H9 (cell line): ENCODE measurements around the gene NRBF2. TPM values are rescaled to one million over a fixed set of nuclear protein-coding genes. Genes with fewer than 3 reads are reported as not detected.

ENCODE experiments used
- DNase-seq: peaks from one replicate; pipeline ENCODE4 v3.0.0-alpha.2; 2017
- H2AFZ ChIP-seq: one replicate; pipeline ENCODE4 v1.6.1; 2013; ENCODE audit warnings: mild to moderate bottlenecking, low read length, control low read depth, moderate library complexity
- H2AK5ac ChIP-seq: 2 replicates; pipeline ENCODE4 v1.6.1; 2013; ENCODE audit warnings: low read length, control low read depth, mixed read lengths; ENCODE audit not compliant: insufficient read length
- H2BK120ac ChIP-seq: one replicate; pipeline ENCODE4 v1.6.1; 2013; ENCODE audit warnings: low read depth, mild to moderate bottlenecking, low read length, control low read depth, inconsistent platforms; ENCODE audit not compliant: poor library complexity, severe bottlenecking
- H2BK12ac ChIP-seq: 2 replicates; pipeline ENCODE4 v1.6.1; 2013; ENCODE audit warnings: low read length, control low read depth, mixed read lengths, low read depth; ENCODE audit not compliant: insufficient read length
- H2BK15ac ChIP-seq: 2 replicates; pipeline ENCODE4 v1.6.1; 2013; ENCODE audit warnings: low read depth, low read length, control low read depth
- H2BK20ac ChIP-seq: one replicate; pipeline ENCODE4 v1.6.1; 2013; ENCODE audit warnings: low read depth, mild to moderate bottlenecking, low read length, control low read depth, inconsistent platforms; ENCODE audit not compliant: poor library complexity, severe bottlenecking
- H2BK5ac ChIP-seq: 2 replicates; pipeline ENCODE4 v1.6.1; 2013; ENCODE audit warnings: low read length, control low read depth, mixed read lengths; ENCODE audit not compliant: insufficient read length
- H3K14ac ChIP-seq: 2 replicates; pipeline ENCODE4 v1.6.1; 2013; ENCODE audit warnings: low read length, control low read depth; ENCODE audit not compliant: insufficient read depth
- H3K18ac ChIP-seq: 2 replicates; pipeline ENCODE4 v1.6.1; 2013; ENCODE audit warnings: low read depth, mild to moderate bottlenecking, mixed read lengths, low read length, control low read depth; ENCODE audit not compliant: insufficient read length
- H3K23ac ChIP-seq: 2 replicates; pipeline ENCODE4 v1.6.1; 2013; ENCODE audit warnings: low read length, control low read depth, mixed read lengths, low read depth; ENCODE audit not compliant: insufficient read length
- H3K23me2 ChIP-seq: 2 replicates; pipeline ENCODE4 v1.6.1; 2013; ENCODE audit warnings: low read depth, mild to moderate bottlenecking, mixed read lengths, low read length, control low read depth; ENCODE audit not compliant: insufficient read length, poor library complexity, severe bottlenecking
- H3K27ac ChIP-seq: 2 replicates; pipeline ENCODE4 v1.5.1; 2013; ENCODE audit warnings: low read length, control low read depth, mixed read lengths, low read depth; ENCODE audit not compliant: insufficient read length
- H3K27me3 ChIP-seq: 2 replicates; pipeline ENCODE4 v1.6.1; 2013; ENCODE audit warnings: low read length, control low read depth, inconsistent platforms; ENCODE audit not compliant: insufficient read depth
- H3K4ac ChIP-seq: 2 replicates; pipeline ENCODE4 v1.6.1; 2013; ENCODE audit warnings: low read depth, mild to moderate bottlenecking, control low read depth, inconsistent platforms, low read length, moderate library complexity
- H3K4me1 ChIP-seq: 2 replicates; pipeline ENCODE4 v1.6.1; 2013; ENCODE audit warnings: low read length, control low read depth, inconsistent platforms; ENCODE audit not compliant: insufficient read depth
- H3K4me2 ChIP-seq: 2 replicates; pipeline ENCODE4 v1.6.1; 2013; ENCODE audit warnings: low read length, control low read depth, mixed read lengths; ENCODE audit not compliant: insufficient read length, insufficient read depth
- H3K56ac ChIP-seq: 2 replicates; pipeline ENCODE4 v1.6.1; 2013; ENCODE audit warnings: low read depth, mild to moderate bottlenecking, mixed read lengths, low read length, control low read depth; ENCODE audit not compliant: insufficient read length
- H3K79me1 ChIP-seq: 2 replicates; pipeline ENCODE4 v1.6.1; 2013; ENCODE audit warnings: low read depth, mild to moderate bottlenecking, moderate library complexity, low read length, control low read depth, inconsistent platforms; ENCODE audit not compliant: insufficient read depth, poor library complexity, severe bottlenecking
- H3K79me2 ChIP-seq: 2 replicates; pipeline ENCODE4 v1.6.1; 2013; ENCODE audit warnings: low read length, control low read depth, inconsistent platforms; ENCODE audit not compliant: insufficient read depth
- H3K9ac ChIP-seq: 2 replicates; pipeline ENCODE4 v1.6.1; 2013; ENCODE audit warnings: low read length, control low read depth, mixed read lengths; ENCODE audit not compliant: insufficient read length; ENCODE audit errors: extremely low read depth
- H3K9me3 ChIP-seq: one replicate; pipeline ENCODE4 v1.6.1; 2013; ENCODE audit warnings: low read depth, low read length, inconsistent platforms; ENCODE audit not compliant: control insufficient read depth
- H3T11ph ChIP-seq: one replicate; pipeline ENCODE4 v1.6.1; 2013; ENCODE audit warnings: mild to moderate bottlenecking, low read length, control low read depth, inconsistent platforms
- H4K20me1 ChIP-seq: one replicate; pipeline ENCODE4 v1.6.1; 2013; ENCODE audit not compliant: control insufficient read depth, insufficient read length, insufficient read depth
- H4K5ac ChIP-seq: 2 replicates; pipeline ENCODE4 v1.6.1; 2013; ENCODE audit warnings: low read depth, mild to moderate bottlenecking, mixed read lengths, low read length, control low read depth; ENCODE audit not compliant: insufficient read length
- H4K8ac ChIP-seq: replicated peaks from 2 replicates; pipeline ENCODE4 v1.6.1; 2013; ENCODE audit warnings: low read length, control low read depth, mixed read lengths, low read depth; ENCODE audit not compliant: insufficient read length
- H4K91ac ChIP-seq: 2 replicates; pipeline ENCODE4 v1.6.1; 2013; ENCODE audit warnings: low read depth, mild to moderate bottlenecking, moderate library complexity, mixed read lengths, low read length, control low read depth; ENCODE audit not compliant: insufficient read length
- H3K27ac Mint-ChIP-seq, 3 experiments: 2 replicates in 2 of 3; 3 replicates in 1 of 3; pipeline ENCODE4 v1.8.0; 2020 to 2021; ENCODE audit warnings: mixed read lengths in 3 of 3, mild to moderate bottlenecking in 1 of 3, moderate library complexity in 1 of 3
- H3K27me3 Mint-ChIP-seq: 2 replicates; pipeline ENCODE4 v1.8.0; 2021; ENCODE audit warnings: low read depth, mild to moderate bottlenecking, moderate library complexity, mixed read lengths
- H3K36me3 Mint-ChIP-seq, 3 experiments: 2 replicates in 2 of 3; 3 replicates in 1 of 3; pipeline ENCODE4 v1.8.0; 2020 to 2021; ENCODE audit warnings: low read depth in 3 of 3, mixed read lengths in 3 of 3; ENCODE audit not compliant: insufficient read depth in 1 of 3
- H3K4me1 Mint-ChIP-seq, 2 experiments: 2 replicates each; pipeline ENCODE4 v1.8.0; 2020; ENCODE audit warnings: mixed read lengths in 2 of 2
- H3K4me3 Mint-ChIP-seq, 2 experiments: 2 replicates in 1 of 2; 3 replicates in 1 of 2; pipeline ENCODE4 v1.8.0; 2020 to 2021; ENCODE audit warnings: mild to moderate bottlenecking in 2 of 2, mixed read lengths in 2 of 2, moderate library complexity in 1 of 2
- H3K9me3 Mint-ChIP-seq, 2 experiments: 2 replicates in 1 of 2; 3 replicates in 1 of 2; pipeline ENCODE4 v1.8.0; 2020; ENCODE audit warnings: mild to moderate bottlenecking in 2 of 2, mixed read lengths in 2 of 2, moderate library complexity in 1 of 2
- WGBS: extraction: QIAGEN DNeasy Blood & Tissue Kit; methylation state at CpG from one replicate; pipeline ENCODE4 v1.1.7; 2013; ENCODE audit warnings: missing lambda C conversion rate, low lambda C conversion rate, mixed read lengths; ENCODE audit not compliant: insufficient read length; ENCODE audit errors: extremely low coverage; 5-methylcytosine and 5-hydroxymethylcytosine counted together
- total RNA-seq: library from RNA; stranded (reverse); gene quantifications from 2 replicates; pipeline ENCODE4 v1.2.1, GENCODE V29; 2021
- TF ChIP-seq, protein P1 (sequence below): fragments of 200-600 bp; sonication (generic); conservative IDR thresholded peaks from 3 replicates; pipeline ENCODE4 v1.8.0; 2021; ENCODE audit warnings: antibody characterized with exemption, mild to moderate bottlenecking

NRBF2 gene
- total RNA-seq, 1 experiment from 2014 or later, result 30.1 TPM

DNA sequence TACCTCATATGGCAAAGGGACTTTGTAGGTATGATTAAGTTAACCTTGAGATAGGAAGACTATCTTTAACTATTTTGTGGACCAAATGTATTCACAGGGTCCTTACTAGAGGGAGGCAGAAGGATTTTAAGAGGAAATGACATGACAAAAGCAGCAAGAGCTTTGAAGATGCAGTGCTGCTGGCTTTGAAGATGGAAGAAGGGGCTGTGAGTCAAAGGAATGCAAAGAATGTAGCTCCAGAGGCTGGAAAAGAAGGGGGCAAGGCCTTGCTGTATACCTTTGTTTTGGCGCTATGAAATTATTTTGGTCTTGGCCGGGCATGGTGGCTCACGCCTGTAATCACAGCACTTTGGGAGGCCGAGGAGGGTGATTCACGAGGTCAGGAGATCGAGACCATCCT lies 3.2 kb upstream of the NRBF2 start:
- H3K9ac ChIP-seq, result no peak overlapping the region
- TF ChIP-seq, protein P1, sequence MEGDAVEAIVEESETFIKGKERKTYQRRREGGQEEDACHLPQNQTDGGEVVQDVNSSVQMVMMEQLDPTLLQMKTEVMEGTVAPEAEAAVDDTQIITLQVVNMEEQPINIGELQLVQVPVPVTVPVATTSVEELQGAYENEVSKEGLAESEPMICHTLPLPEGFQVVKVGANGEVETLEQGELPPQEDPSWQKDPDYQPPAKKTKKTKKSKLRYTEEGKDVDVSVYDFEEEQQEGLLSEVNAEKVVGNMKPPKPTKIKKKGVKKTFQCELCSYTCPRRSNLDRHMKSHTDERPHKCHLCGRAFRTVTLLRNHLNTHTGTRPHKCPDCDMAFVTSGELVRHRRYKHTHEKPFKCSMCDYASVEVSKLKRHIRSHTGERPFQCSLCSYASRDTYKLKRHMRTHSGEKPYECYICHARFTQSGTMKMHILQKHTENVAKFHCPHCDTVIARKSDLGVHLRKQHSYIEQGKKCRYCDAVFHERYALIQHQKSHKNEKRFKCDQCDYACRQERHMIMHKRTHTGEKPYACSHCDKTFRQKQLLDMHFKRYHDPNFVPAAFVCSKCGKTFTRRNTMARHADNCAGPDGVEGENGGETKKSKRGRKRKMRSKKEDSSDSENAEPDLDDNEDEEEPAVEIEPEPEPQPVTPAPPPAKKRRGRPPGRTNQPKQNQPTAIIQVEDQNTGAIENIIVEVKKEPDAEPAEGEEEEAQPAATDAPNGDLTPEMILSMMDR, result no peak
- H2BK120ac ChIP-seq, result no peak overlapping the region
- H4K8ac ChIP-seq, result no peak overlapping the region
- no peak overlapping the region for H2BK15ac ChIP-seq
- no peak overlapping the region for H4K91ac ChIP-seq
- H3K4ac ChIP-seq, result no peak overlapping the region
- H3K79me2 ChIP-seq, result peaks cover 11% of the 10 kb centered on the region; the same call in 1 of the 2 replicates
- H2BK5ac ChIP-seq, result no peak overlapping the region
- H2BK20ac ChIP-seq, result no peak overlapping the region
- peak overlapping the region; percentile 11 for H3T11ph ChIP-seq
- H2AFZ ChIP-seq, result no peak overlapping the region
- Mint-ChIP-seq H3K4me1 (peaks cover 16 to 18% of the 10 kb centered on the region in 2 experiments), H3K36me3 (peaks cover 0 to 17% (median 8%) of the 10 kb centered on the region in 3 experiments; a peak in 5 of 7 replicates), H3K27ac (peak overlapping the region in 2 of 3 experiments; percentile 10 to 12; a peak in 2 of 7 replicates), H3K27me3 (peaks cover 3% of the 10 kb centered on the region; the same call in 1 of the 2 replicates), H3K4me3 (no peak overlapping the region), H3K9me3 (peaks cover 14 to 18% of the 10 kb centered on the region in 2 experiments; a peak in 4 of 5 replicates)
- H3K9me3 ChIP-seq, result no peaks in the 10 kb centered on the region
- peak; percentile 48 for DNase-seq
- no peaks in the 10 kb centered on the region for H4K20me1 ChIP-seq
- no peaks in the 10 kb centered on the region for H3K27me3 ChIP-seq
- no peak overlapping the region for H3K14ac ChIP-seq
- H3K18ac ChIP-seq, result no peak overlapping the region
- no peak overlapping the region for H3K4me2 ChIP-seq
- WGBS, result no CpG with 5 or more reads among the region's 6 CpGs
- no peak overlapping the region for H3K27ac ChIP-seq
- no peaks in the 10 kb centered on the region; the same call in 1 of the 2 replicates for H3K4me1 ChIP-seq
- no peak overlapping the region for H3K23ac ChIP-seq
- H2AK5ac ChIP-seq, result no peak overlapping the region
- no peak overlapping the region for H3K56ac ChIP-seq
- no peaks in the 10 kb centered on the region for H3K79me1 ChIP-seq
- peaks cover 6% of the 10 kb centered on the region for H3K23me2 ChIP-seq
- H2BK12ac ChIP-seq, result no peak overlapping the region
- H4K5ac ChIP-seq, result no peak overlapping the region
